ENCODE measurements around the gene TARP.
"Not testable (repeated sequence)": the region's sequence is repeated elsewhere in the genome, so short reads cannot be mapped to it uniquely, and the experiment has no call there.

Gene TARP

GRCh38 chr7:38262026-38262425 is 11.4 kb downstream of the TARP start:
- H3K18ac ChIP-seq (ENCODE audit: low read length); H3K9me3 ChIP-seq (ENCODE audit: insufficient read depth, low read depth, low read length); H4K12ac ChIP-seq (ENCODE audit: low read depth, low read length); H2BK12ac ChIP-seq (ENCODE audit: low read length); H4K91ac ChIP-seq (ENCODE audit: low read depth, low read length); H3K79me2 ChIP-seq (ENCODE audit: control insufficient read depth, insufficient read depth, low read length, poor library complexity); H3K4ac ChIP-seq (ENCODE audit: low read depth, low read length); H3K27ac ChIP-seq (ENCODE audit: low read depth, low read length); H2AK5ac ChIP-seq (ENCODE audit: low read length); H3K9ac ChIP-seq (ENCODE audit: low read length); H3K4me1 ChIP-seq (ENCODE audit: control insufficient read depth in 1 of 2, insufficient read depth in 2 of 2, low read length in 2 of 2); H3K27me3 ChIP-seq (ENCODE audit: insufficient read depth, low read length); H3K14ac ChIP-seq (ENCODE audit: low read length); H3K23ac ChIP-seq (ENCODE audit: low read length); H3K4me3 ChIP-seq (ENCODE audit: low read depth, low read length); H3K36me3 ChIP-seq (ENCODE audit: control insufficient read depth in 1 of 2, insufficient read depth in 2 of 2, low read length in 2 of 2); H2BK5ac ChIP-seq (ENCODE audit: low read depth, low read length, poor library complexity); H2AFZ ChIP-seq (ENCODE audit: insufficient read depth, low read length, poor library complexity); H2BK120ac ChIP-seq (ENCODE audit: insufficient read depth, low read length, poor library complexity); H3K79me1 ChIP-seq (ENCODE audit: low read length); DNase-seq; H3K4me2 ChIP-seq (ENCODE audit: low read length); H4K8ac ChIP-seq (ENCODE audit: low read depth, low read length): not testable (repeated sequence)
- WGBS (ENCODE audit: extremely low coverage, insufficient coverage, insufficient read length): no CpG with 5 or more reads among the region's 2 CpGs

- not testable (repeated sequence) for DNase-seq; H3K9me3 ChIP-seq (ENCODE audit: insufficient read depth, low read depth, low read length); H2BK120ac ChIP-seq (ENCODE audit: insufficient read depth, low read length, poor library complexity); H2AFZ ChIP-seq (ENCODE audit: insufficient read depth, low read length, poor library complexity); H3K18ac ChIP-seq (ENCODE audit: low read length); H3K14ac ChIP-seq (ENCODE audit: low read length); H4K8ac ChIP-seq (ENCODE audit: low read depth, low read length); H3K27ac ChIP-seq (ENCODE audit: low read depth, low read length); H3K79me2 ChIP-seq (ENCODE audit: control insufficient read depth, insufficient read depth, low read length, poor library complexity); H2BK5ac ChIP-seq (ENCODE audit: low read depth, low read length, poor library complexity); H3K79me1 ChIP-seq (ENCODE audit: low read length); H3K9ac ChIP-seq (ENCODE audit: low read length); H3K4me1 ChIP-seq (ENCODE audit: control insufficient read depth in 1 of 2, insufficient read depth in 2 of 2, low read length in 2 of 2); H4K91ac ChIP-seq (ENCODE audit: low read depth, low read length); H4K12ac ChIP-seq (ENCODE audit: low read depth, low read length); H2BK12ac ChIP-seq (ENCODE audit: low read length); H2AK5ac ChIP-seq (ENCODE audit: low read length); H3K36me3 ChIP-seq (ENCODE audit: control insufficient read depth in 1 of 2, insufficient read depth in 2 of 2, low read length in 2 of 2); H3K4ac ChIP-seq (ENCODE audit: low read depth, low read length); H3K27me3 ChIP-seq (ENCODE audit: insufficient read depth, low read length); H3K4me3 ChIP-seq (ENCODE audit: low read depth, low read length); H3K4me2 ChIP-seq (ENCODE audit: low read length); H3K23ac ChIP-seq (ENCODE audit: low read length)
- WGBS (ENCODE audit: extremely low coverage, insufficient coverage, insufficient read length): no CpG with 5 or more reads among the region's 12 CpGs
These were observed 11.8 kb downstream of the TARP start for GRCh38 chr7:38261601-38262000.

- H3K14ac ChIP-seq (ENCODE audit: low read length); H3K9ac ChIP-seq (ENCODE audit: low read length); H2BK5ac ChIP-seq (ENCODE audit: low read depth, low read length, poor library complexity); H3K79me1 ChIP-seq (ENCODE audit: low read length); H3K36me3 ChIP-seq (ENCODE audit: control insufficient read depth in 1 of 2, insufficient read depth in 2 of 2, low read length in 2 of 2); H3K9me3 ChIP-seq (ENCODE audit: insufficient read depth, low read depth, low read length); H3K27me3 ChIP-seq (ENCODE audit: insufficient read depth, low read length); H3K27ac ChIP-seq (ENCODE audit: low read depth, low read length); H3K4me1 ChIP-seq (ENCODE audit: control insufficient read depth in 1 of 2, insufficient read depth in 2 of 2, low read length in 2 of 2); H4K8ac ChIP-seq (ENCODE audit: low read depth, low read length); DNase-seq; H4K12ac ChIP-seq (ENCODE audit: low read depth, low read length); H2BK120ac ChIP-seq (ENCODE audit: insufficient read depth, low read length, poor library complexity); H2AFZ ChIP-seq (ENCODE audit: insufficient read depth, low read length, poor library complexity); H2AK5ac ChIP-seq (ENCODE audit: low read length); H3K4ac ChIP-seq (ENCODE audit: low read depth, low read length); H3K18ac ChIP-seq (ENCODE audit: low read length); H3K4me3 ChIP-seq (ENCODE audit: low read depth, low read length); H2BK12ac ChIP-seq (ENCODE audit: low read length); H3K23ac ChIP-seq (ENCODE audit: low read length); H3K4me2 ChIP-seq (ENCODE audit: low read length); H4K91ac ChIP-seq (ENCODE audit: low read depth, low read length); H3K79me2 ChIP-seq (ENCODE audit: control insufficient read depth, insufficient read depth, low read length, poor library complexity): not testable (repeated sequence)
- WGBS (ENCODE audit: extremely low coverage, insufficient coverage, insufficient read length): no CpG with 5 or more reads among the region's 8 CpGs
These were observed 14.3 kb downstream of the TARP start for GRCh38 chr7:38259157-38259556.

DNA sequence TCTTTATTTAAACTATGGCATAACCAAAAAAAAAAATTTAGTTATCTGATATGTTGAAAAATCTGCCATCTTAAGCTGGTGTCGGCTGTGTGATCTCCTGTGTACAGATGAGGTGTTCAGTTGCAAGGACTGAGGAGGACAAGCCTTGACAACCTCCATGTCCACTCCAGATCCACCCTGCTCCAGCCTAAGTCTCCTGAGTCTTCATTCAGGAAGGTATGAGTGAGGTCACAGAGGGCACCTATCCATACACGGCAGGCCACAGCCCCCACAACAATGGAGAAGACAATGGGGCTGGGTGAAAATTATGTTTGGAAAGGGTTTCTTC is 16.1 kb downstream of the TARP start:
- H3K4me2 ChIP-seq (ENCODE audit: low read length): no peak overlapping the region
- H3K27ac ChIP-seq (ENCODE audit: low read depth, low read length): no peak overlapping the region
- H3K4ac ChIP-seq (ENCODE audit: low read depth, low read length): no peak overlapping the region
- no peak overlapping the region for H2AFZ ChIP-seq (ENCODE audit: insufficient read depth, low read length, poor library complexity)
- H2BK12ac ChIP-seq (ENCODE audit: low read length): no peak overlapping the region
- H2BK120ac ChIP-seq (ENCODE audit: insufficient read depth, low read length, poor library complexity): no peak overlapping the region
- H4K91ac ChIP-seq (ENCODE audit: low read depth, low read length): no peak overlapping the region
- no peak overlapping the region for H4K8ac ChIP-seq (ENCODE audit: low read depth, low read length)
- no peak overlapping the region for H3K18ac ChIP-seq (ENCODE audit: low read length)
- WGBS (ENCODE audit: extremely low coverage, insufficient coverage, insufficient read length): no CpG with 5 or more reads among the region's 2 CpGs
- H3K4me3 ChIP-seq (ENCODE audit: low read depth, low read length): no peak overlapping the region
- H3K36me3 ChIP-seq (ENCODE audit: control insufficient read depth in 1 of 2, insufficient read depth in 2 of 2, low read length in 2 of 2): no peaks in the 10 kb centered on the region
- H3K14ac ChIP-seq (ENCODE audit: low read length): no peak overlapping the region
- no peaks in the 10 kb centered on the region for H3K27me3 ChIP-seq (ENCODE audit: insufficient read depth, low read length)
- H2BK5ac ChIP-seq (ENCODE audit: low read depth, low read length, poor library complexity): no peak overlapping the region
- DNase-seq: peak in 1 of 2 donors; percentile 25
- no peak overlapping the region for H3K23ac ChIP-seq (ENCODE audit: low read length)
- no peaks in the 10 kb centered on the region for H3K79me2 ChIP-seq (ENCODE audit: control insufficient read depth, insufficient read depth, low read length, poor library complexity)
- no peak overlapping the region for H4K12ac ChIP-seq (ENCODE audit: low read depth, low read length)
- H3K4me1 ChIP-seq (ENCODE audit: control insufficient read depth in 1 of 2, insufficient read depth in 2 of 2, low read length in 2 of 2): no peaks in the 10 kb centered on the region
- H2AK5ac ChIP-seq (ENCODE audit: low read length): no peak overlapping the region
- no peaks in the 10 kb centered on the region for H3K9me3 ChIP-seq (ENCODE audit: insufficient read depth, low read depth, low read length)
- peak overlapping the region; percentile 68 for H3K9ac ChIP-seq (ENCODE audit: low read length)
- no peaks in the 10 kb centered on the region for H3K79me1 ChIP-seq (ENCODE audit: low read length)

DNA sequence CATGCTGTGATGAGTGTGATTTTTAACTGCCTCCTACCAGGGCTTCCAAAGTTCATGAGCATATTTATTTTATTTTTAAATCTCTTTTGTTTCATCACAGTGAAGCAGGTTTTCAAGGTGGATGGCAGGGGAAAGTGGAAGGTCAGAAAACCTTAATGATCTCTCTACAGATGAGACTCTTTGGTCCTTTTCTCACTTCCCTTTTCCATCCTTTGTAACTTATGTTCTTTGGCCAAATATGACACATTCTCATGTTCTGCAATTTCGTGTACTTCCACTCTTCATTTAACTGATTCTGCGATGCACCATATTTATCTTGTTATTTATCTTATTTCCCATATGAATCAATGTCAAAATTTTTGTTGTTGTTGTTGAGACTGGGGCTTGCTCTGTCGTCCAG is 23.6 kb downstream of the TARP start:
- not testable (repeated sequence) for H2BK120ac ChIP-seq (ENCODE audit: insufficient read depth, low read length, poor library complexity); H3K9me3 ChIP-seq (ENCODE audit: insufficient read depth, low read depth, low read length); H3K79me1 ChIP-seq (ENCODE audit: low read length); H4K12ac ChIP-seq (ENCODE audit: low read depth, low read length); H3K79me2 ChIP-seq (ENCODE audit: control insufficient read depth, insufficient read depth, low read length, poor library complexity); H2BK5ac ChIP-seq (ENCODE audit: low read depth, low read length, poor library complexity); H3K27me3 ChIP-seq (ENCODE audit: insufficient read depth, low read length); H3K9ac ChIP-seq (ENCODE audit: low read length); H3K4me1 ChIP-seq (ENCODE audit: control insufficient read depth in 1 of 2, insufficient read depth in 2 of 2, low read length in 2 of 2); H3K4ac ChIP-seq (ENCODE audit: low read depth, low read length); H2AFZ ChIP-seq (ENCODE audit: insufficient read depth, low read length, poor library complexity); H3K23ac ChIP-seq (ENCODE audit: low read length); H3K4me3 ChIP-seq (ENCODE audit: low read depth, low read length); H3K18ac ChIP-seq (ENCODE audit: low read length); H3K27ac ChIP-seq (ENCODE audit: low read depth, low read length); H4K8ac ChIP-seq (ENCODE audit: low read depth, low read length); DNase-seq; H3K36me3 ChIP-seq (ENCODE audit: control insufficient read depth in 1 of 2, insufficient read depth in 2 of 2, low read length in 2 of 2); H2BK12ac ChIP-seq (ENCODE audit: low read length); H4K91ac ChIP-seq (ENCODE audit: low read depth, low read length); H3K4me2 ChIP-seq (ENCODE audit: low read length); H3K14ac ChIP-seq (ENCODE audit: low read length); H2AK5ac ChIP-seq (ENCODE audit: low read length)
- WGBS (ENCODE audit: extremely low coverage, insufficient coverage, insufficient read length): no CpG with 5 or more reads among the region's 3 CpGs
